ENCODE measurements around the gene MYO15B. TPM values are rescaled to one million over a fixed set of nuclear protein-coding genes. Genes with fewer than 3 reads are reported as not detected.
A peak's percentile ranks its signal among the peaks of the same experiment; 100 is the strongest.

Gene MYO15B
- total and polyA plus RNA-seq, 10 donors = 123 to 569 (median 347) TPM

- H3K36me3 ChIP-seq = peaks cover 0 to 91% (median 25%) of the 10 kb centered on the region in 6 donors
- WGBS, 5 donors = 66 to 82% (median 77%) methylated on average over 7 of the region's 7 CpGs
- H3K27ac ChIP-seq = peak overlapping the region in 4 of 8 donors; percentile 48 to 68 (median 55)
- no peak overlapping the region for H3K4me3 ChIP-seq
- intact Hi-C loops (cut with DNase I; ENCODE audit: low total_unique reads) = no loop called here
- no peaks in the 10 kb centered on the region for H3K9me3 ChIP-seq
- DNase-seq = peak; percentile 5
- no peaks in the 10 kb centered on the region for H3K27me3 ChIP-seq (replicated peaks in 1 of 7)
- H3K4me1 ChIP-seq = peaks cover 0 to 29% (median 12%) of the 10 kb centered on the region in 6 donors
- no peak for TF ChIP-seq POLR2A (IDR thresholded peaks at IDR 0.05)
- TF ChIP-seq POLR2AphosphoS5 (IDR thresholded peaks at IDR 0.05) = no peak
- no peak for TF ChIP-seq CTCF (IDR thresholded peaks at IDR 0.05 in 8 of 11, conservative IDR thresholded peaks at IDR 0.05 in 3 of 11)
Observed at GRCh38 chr17:75645501-75645888, 57.9 kb downstream of the MYO15B start.

GRCh38 chr17:75645889-75646637, 58.5 kb downstream of the MYO15B start:
- H3K27ac ChIP-seq = peak overlapping the region in 4 of 8 donors; percentile 48 to 68 (median 55)
- 38 to 47% (median 39%) methylated on average over 16 to 17 of the region's 17 CpGs for WGBS, 5 donors
- intact Hi-C loops (cut with DNase I; ENCODE audit: low total_unique reads) = no loop called here

GRCh38 chr17:75646638-75646992, 59.0 kb downstream of the MYO15B start:
- no peak for TF ChIP-seq POLR2AphosphoS5 (IDR thresholded peaks at IDR 0.05)
- TF ChIP-seq POLR2A (IDR thresholded peaks at IDR 0.05) = no peak
- TF ChIP-seq CTCF (IDR thresholded peaks at IDR 0.05 in 8 of 11, conservative IDR thresholded peaks at IDR 0.05 in 3 of 11) = no peak
- peak overlapping the region in 4 of 8 donors; percentile 48 to 68 (median 55) for H3K27ac ChIP-seq
- H3K36me3 ChIP-seq = peaks cover 0 to 91% (median 31%) of the 10 kb centered on the region in 6 donors
- H3K27me3 ChIP-seq (replicated peaks in 1 of 7) = no peaks in the 10 kb centered on the region
- no peak for DNase-seq
- WGBS, 5 donors = 91 to 98% (median 96%) methylated on average over 6 of the region's 6 CpGs
- no peak overlapping the region for H3K4me3 ChIP-seq
- peaks cover 0 to 29% (median 12%) of the 10 kb centered on the region in 6 donors for H3K4me1 ChIP-seq
- intact Hi-C loops (cut with DNase I; ENCODE audit: low total_unique reads) = no loop called here
- no peaks in the 10 kb centered on the region for H3K9me3 ChIP-seq

More at GRCh38 chr17:75645889-75646637, 58.5 kb downstream of the MYO15B start:
- Histone ChIP-seq H3K4me1 (peaks cover 0 to 29% (median 12%) of the 10 kb centered on the region in 6 donors), H3K27me3 (replicated peaks in 1 of 7) (no peaks in the 10 kb centered on the region), H3K4me3 (no peak overlapping the region), H3K36me3 (peaks cover 0 to 91% (median 29%) of the 10 kb centered on the region in 6 donors), H3K9me3 (no peaks in the 10 kb centered on the region)
- peak; percentile 83 for DNase-seq
- TF ChIP-seq POLR2AphosphoS5 (IDR thresholded peaks at IDR 0.05) (peak in 2 of 3 donors; percentile 61 to 64), POLR2A (IDR thresholded peaks at IDR 0.05) (no peak)

- H3K4me3 ChIP-seq = no peak overlapping the region
- peak; percentile 65 for DNase-seq
- H3K4me1 ChIP-seq = peaks cover 0 to 27% (median 12%) of the 10 kb centered on the region in 6 donors
- no peaks in the 10 kb centered on the region for H3K27me3 ChIP-seq (replicated peaks in 1 of 7)
- H3K36me3 ChIP-seq = peaks cover 0 to 91% (median 33%) of the 10 kb centered on the region in 6 donors
- WGBS, 5 donors = 81 to 95% (median 90%) methylated on average over 7 of the region's 7 CpGs
- no peak for TF ChIP-seq POLR2A (IDR thresholded peaks at IDR 0.05)
- no peak for TF ChIP-seq POLR2AphosphoS5 (IDR thresholded peaks at IDR 0.05)
- TF ChIP-seq CTCF (IDR thresholded peaks at IDR 0.05 in 8 of 11, conservative IDR thresholded peaks at IDR 0.05 in 3 of 11) = no peak
- no peak overlapping the region for H3K27ac ChIP-seq
- intact Hi-C loops (cut with DNase I; ENCODE audit: low total_unique reads) = no loop called here
- no peaks in the 10 kb centered on the region for H3K9me3 ChIP-seq
Observed at GRCh38 chr17:75647061-75647460, 59.5 kb downstream of the MYO15B start.

Measured in spleen (tissue), 11 donors.